ENCODE data around the gene PPP2R3A. TPM values are rescaled to one million over a fixed set of nuclear protein-coding genes. Genes with fewer than 3 reads are reported as not detected.
"Not testable (repeated sequence)": the region's sequence is repeated elsewhere in the genome, so short reads cannot be mapped to it uniquely, and the experiment has no call there.

PPP2R3A gene
- total RNA-seq, 2 experiments from 2014 or later, result 0.04 to 0.07 TPM

GRCh38 chr3:136166507-136166906 is 201.0 kb downstream of the PPP2R3A start:
- POLR2A ChIA-PET, result no interaction called here
- H3K27me3 Mint-ChIP-seq, result no peaks in the 10 kb centered on the region
- H3K36me3 Mint-ChIP-seq (ENCODE audit: low read depth), result peaks cover 21% of the 10 kb centered on the region
- no peak overlapping the region for H3K4me3 Mint-ChIP-seq
- DNase-seq, result no peak
- CTCF ChIA-PET, result no interaction called here
- H3K9me3 Mint-ChIP-seq, result peaks cover 2% of the 10 kb centered on the region
- H3K4me1 Mint-ChIP-seq, result peaks cover 42% of the 10 kb centered on the region
- H3K27ac Mint-ChIP-seq, result no peak overlapping the region

GRCh38 chr3:136168236-136168635 is 202.7 kb downstream of the PPP2R3A start:
- H3K4me1 Mint-ChIP-seq, result peaks cover 38% of the 10 kb centered on the region
- H3K9me3 Mint-ChIP-seq, H3K27ac Mint-ChIP-seq, H3K4me3 Mint-ChIP-seq, H3K27me3 Mint-ChIP-seq, POLR2A ChIA-PET, DNase-seq: not testable (repeated sequence)
- H3K36me3 Mint-ChIP-seq (ENCODE audit: low read depth), result peaks cover 18% of the 10 kb centered on the region
- CTCF ChIA-PET, result interaction anchor here (0.6 to 1.2 kb wide), 2 partner anchors 584 to 788 kb away, joined by 3 to 4 read pairs; partner anchors contain the start of gene STAG1

- H3K27ac Mint-ChIP-seq, result no peak overlapping the region
- peaks cover 30% of the 10 kb centered on the region for H3K4me1 Mint-ChIP-seq
- ChIA-PET CTCF (interaction anchor here (1.9 kb wide), 1 partner anchor 26 kb away, joined by 4 read pairs; no protein-coding TSS in a partner anchor), POLR2A (no interaction called here)
- DNase-seq, result no peak
- H3K36me3 Mint-ChIP-seq (ENCODE audit: low read depth), result peaks cover 9% of the 10 kb centered on the region
- H3K9me3 Mint-ChIP-seq, result no peaks in the 10 kb centered on the region
- H3K4me3 Mint-ChIP-seq, result no peak overlapping the region
- no peaks in the 10 kb centered on the region for H3K27me3 Mint-ChIP-seq
These were observed 205.6 kb downstream of the PPP2R3A start for GRCh38 chr3:136171097-136171542.

- Mint-ChIP-seq H3K4me1 (peaks cover 17% of the 10 kb centered on the region), H3K9me3 (no peaks in the 10 kb centered on the region), H3K36me3 (ENCODE audit: low read depth) (peaks cover 5% of the 10 kb centered on the region), H3K27me3 (no peaks in the 10 kb centered on the region), H3K4me3 (no peak overlapping the region), H3K27ac (no peak overlapping the region)
- DNase-seq, result no peak
- ChIA-PET POLR2A (no interaction called here), CTCF (interaction anchor here (1.1 kb wide), 1 partner anchor 578 kb away, joined by 3 read pairs; no protein-coding TSS in a partner anchor)
These were observed 208.5 kb downstream of the PPP2R3A start for GRCh38 chr3:136173939-136174490.

- Mint-ChIP-seq H3K4me1 (peaks cover 42% of the 10 kb centered on the region), H3K27me3 (no peaks in the 10 kb centered on the region), H3K9me3 (no peaks in the 10 kb centered on the region), H3K27ac (no peak overlapping the region), H3K4me3 (no peak overlapping the region), H3K36me3 (ENCODE audit: low read depth) (peaks cover 11% of the 10 kb centered on the region)
- no peak for DNase-seq
- ChIA-PET CTCF (interaction anchor here (1.2 kb wide), 1 partner anchor 574 kb away, joined by 3 read pairs; the partner anchor contains the start of gene STAG1), POLR2A (no interaction called here)
These were observed 212.3 kb downstream of the PPP2R3A start for GRCh38 chr3:136177876-136178275.

GRCh38 chr3:136181741-136182140 is 216.2 kb downstream of the PPP2R3A start:
- H3K4me1 Mint-ChIP-seq, result peaks cover 58% of the 10 kb centered on the region
- ChIA-PET CTCF (no interaction called here), POLR2A (no interaction called here)
- peaks cover 11% of the 10 kb centered on the region for H3K36me3 Mint-ChIP-seq (ENCODE audit: low read depth)
- no peaks in the 10 kb centered on the region for H3K27me3 Mint-ChIP-seq
- no peaks in the 10 kb centered on the region for H3K9me3 Mint-ChIP-seq
- no peak for DNase-seq
- H3K27ac Mint-ChIP-seq, result no peak overlapping the region
- no peak overlapping the region for H3K4me3 Mint-ChIP-seq

GRCh38 chr3:136184703-136185102 is 219.2 kb downstream of the PPP2R3A start:
- CTCF ChIA-PET, result interaction anchor here (3.0 kb wide), 1 partner anchor 12 kb away, joined by 9 read pairs; the partner anchor contains the start of gene MSL2
- Mint-ChIP-seq H3K27me3 (no peaks in the 10 kb centered on the region), H3K27ac (no peak overlapping the region), H3K4me3 (no peak overlapping the region), H3K36me3 (ENCODE audit: low read depth) (peaks cover 16% of the 10 kb centered on the region), H3K9me3 (no peaks in the 10 kb centered on the region), H3K4me1 (peaks cover 70% of the 10 kb centered on the region)
- DNase-seq, result no peak
- POLR2A ChIA-PET, result no interaction called here

- H3K4me3 Mint-ChIP-seq, result no peak overlapping the region
- peaks cover 26% of the 10 kb centered on the region for H3K36me3 Mint-ChIP-seq (ENCODE audit: low read depth)
- DNase-seq, result peak; percentile 30
- CTCF ChIA-PET, result interaction anchor here (1.0 to 3.0 kb wide), 2 partner anchors 10 to 14 kb away, joined by 3 to 9 read pairs; partner anchors contain the start of gene MSL2
- POLR2A ChIA-PET, result no interaction called here
- H3K27ac Mint-ChIP-seq, result no peak overlapping the region
- no peaks in the 10 kb centered on the region for H3K27me3 Mint-ChIP-seq
- peaks cover 77% of the 10 kb centered on the region for H3K4me1 Mint-ChIP-seq
- no peaks in the 10 kb centered on the region for H3K9me3 Mint-ChIP-seq
These were observed 220.8 kb downstream of the PPP2R3A start for GRCh38 chr3:136186344-136186743.

GRCh38 chr3:136186846-136187245 is 221.3 kb downstream of the PPP2R3A start:
- no peaks in the 10 kb centered on the region for H3K9me3 Mint-ChIP-seq
- POLR2A ChIA-PET, result no interaction called here
- peaks cover 80% of the 10 kb centered on the region for H3K4me1 Mint-ChIP-seq
- CTCF ChIA-PET, result interaction anchor here (1.0 to 3.0 kb wide), 2 partner anchors 9 to 15 kb away, joined by 3 to 9 read pairs; partner anchors contain the start of gene MSL2
- H3K27ac Mint-ChIP-seq, result no peak overlapping the region
- DNase-seq, result no peak
- H3K27me3 Mint-ChIP-seq, result no peaks in the 10 kb centered on the region
- no peak overlapping the region for H3K4me3 Mint-ChIP-seq
- peaks cover 31% of the 10 kb centered on the region for H3K36me3 Mint-ChIP-seq (ENCODE audit: low read depth)

- H3K36me3 Mint-ChIP-seq (ENCODE audit: low read depth), result peaks cover 41% of the 10 kb centered on the region
- H3K9me3 Mint-ChIP-seq, result no peaks in the 10 kb centered on the region
- H3K4me3 Mint-ChIP-seq, result no peak overlapping the region
- DNase-seq, result no peak
- peak overlapping the region; percentile 9 for H3K27ac Mint-ChIP-seq
- no peaks in the 10 kb centered on the region for H3K27me3 Mint-ChIP-seq
- ChIA-PET CTCF (interaction anchor here (0.6 to 3.0 kb wide), 2 partner anchors 8 to 128 kb away, joined by 5 to 9 read pairs; partner anchors contain the start of gene MSL2), POLR2A (interaction anchor here (0.6 kb wide), 1 partner anchor 76 kb away, joined by 3 read pairs; no protein-coding TSS in a partner anchor)
- peaks cover 78% of the 10 kb centered on the region for H3K4me1 Mint-ChIP-seq
These were observed 222.3 kb downstream of the PPP2R3A start for GRCh38 chr3:136187868-136188267.

- H3K27ac Mint-ChIP-seq, result no peak overlapping the region
These were observed 223.5 kb downstream of the PPP2R3A start for GRCh38 chr3:136189043-136189442.

GRCh38 chr3:136189859-136190617 is 224.5 kb downstream of the PPP2R3A start:
- no peak overlapping the region for H3K27ac Mint-ChIP-seq
- H3K4me1 Mint-ChIP-seq, result peaks cover 65% of the 10 kb centered on the region

More at GRCh38 chr3:136189043-136189442, 223.5 kb downstream of the PPP2R3A start:
- DNase-seq, result no peak
- no peak overlapping the region for H3K4me3 Mint-ChIP-seq
- peaks cover 47% of the 10 kb centered on the region for H3K36me3 Mint-ChIP-seq (ENCODE audit: low read depth)
- no peaks in the 10 kb centered on the region for H3K27me3 Mint-ChIP-seq
- ChIA-PET POLR2A (no interaction called here), CTCF (interaction anchor here (1.8 kb wide), 1 partner anchor 10 kb away, joined by 5 read pairs; no protein-coding TSS in a partner anchor)
- peaks cover 68% of the 10 kb centered on the region for H3K4me1 Mint-ChIP-seq
- no peaks in the 10 kb centered on the region for H3K9me3 Mint-ChIP-seq

GRCh38 chr3:136192195-136192594 is 226.7 kb downstream of the PPP2R3A start:
- H3K9me3 Mint-ChIP-seq, H3K27me3 Mint-ChIP-seq, POLR2A ChIA-PET, DNase-seq: not testable (repeated sequence)
- H3K36me3 Mint-ChIP-seq (ENCODE audit: low read depth), result peaks cover 59% of the 10 kb centered on the region
- peaks cover 48% of the 10 kb centered on the region for H3K4me1 Mint-ChIP-seq
- peak overlapping the region; percentile 97 for H3K27ac Mint-ChIP-seq
- peak overlapping the region; percentile 99 for H3K4me3 Mint-ChIP-seq
- CTCF ChIA-PET, result interaction anchor here (0.8 to 1.2 kb wide), 2 partner anchors 11 to 560 kb away, joined by 3 to 4 read pairs; partner anchors contain the start of gene STAG1

More at GRCh38 chr3:136189859-136190617, 224.5 kb downstream of the PPP2R3A start:
- H3K9me3 Mint-ChIP-seq, result no peaks in the 10 kb centered on the region
- H3K4me3 Mint-ChIP-seq, result peak overlapping the region; percentile 99
- POLR2A ChIA-PET, result no interaction called here
- CTCF ChIA-PET, result interaction anchor here (0.6 to 1.8 kb wide), 3 partner anchors 11 to 135 kb away, joined by 3 to 5 read pairs (median 3); no protein-coding TSS in a partner anchor
- peaks cover 57% of the 10 kb centered on the region for H3K36me3 Mint-ChIP-seq (ENCODE audit: low read depth)
- DNase-seq, result no peak
- no peaks in the 10 kb centered on the region for H3K27me3 Mint-ChIP-seq

All from activated CD4-positive, alpha-beta T cell treated with anti-CD3 and anti-CD28 coated beads, Interleukin-2, amount 10 ng/mL, durations not matched to agents 7 days and 5 days (primary cell).